GM18502 (cell line): Measurements from ENCODE around the gene CHD9NB.
A peak's percentile ranks its signal among the peaks of the same experiment; 100 is the strongest.
"Not testable (repeated sequence)": the region's sequence is repeated elsewhere in the genome, so short reads cannot be mapped to it uniquely, and the experiment has no call there.

Source experiments
- ATAC-seq: cut with Tn5 transposase; IDR thresholded peaks from one replicate; pipeline ENCODE4 v1.9.1; 2021; ENCODE audit warnings: mild to moderate bottlenecking; ENCODE audit not compliant: unreplicated experiment, poor library complexity

The CHD9NB gene

GRCh38 chr16:53084746-53085334, 32.1 kb upstream of the CHD9NB start:
- ATAC-seq, result no peak

DNA sequence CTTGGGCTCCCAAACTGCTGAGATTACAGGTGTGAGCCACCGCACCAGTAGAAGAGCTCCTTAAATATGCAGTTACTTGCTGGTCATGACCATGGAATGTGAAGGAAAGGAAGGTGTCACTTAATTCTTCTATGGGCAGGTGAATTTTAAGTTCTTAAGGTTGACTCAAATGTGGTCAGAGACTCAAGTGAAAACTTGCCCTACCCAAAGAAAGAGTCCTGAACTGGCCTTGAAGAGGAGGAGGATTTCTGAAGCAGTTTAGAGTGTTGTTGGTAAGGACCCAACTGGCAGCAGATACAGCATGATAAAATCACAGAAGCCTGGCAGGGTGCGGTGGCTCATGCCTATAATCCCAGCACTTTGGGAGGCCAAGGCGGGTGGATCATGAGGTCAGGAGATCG, 31.4 kb upstream of the CHD9NB start:
- ATAC-seq, result no peak

DNA sequence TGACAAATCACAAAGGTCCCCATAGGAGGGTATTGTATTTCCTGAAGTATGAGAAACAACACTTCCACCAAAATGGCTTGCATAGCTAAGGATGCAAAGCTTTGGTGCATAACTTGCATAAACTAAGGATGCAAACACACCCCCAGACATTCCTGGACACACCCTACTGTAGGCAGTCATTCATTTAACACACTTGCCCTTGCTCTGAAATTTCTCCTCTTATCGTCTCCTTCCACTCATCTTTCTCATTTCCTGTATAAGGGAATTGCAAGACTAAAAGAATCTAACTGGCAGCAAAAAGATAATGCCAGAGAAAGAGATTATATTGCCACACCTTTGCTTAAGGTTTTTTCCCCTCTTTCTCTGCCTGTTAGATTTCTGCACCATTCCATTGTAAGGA, 30.4 kb upstream of the CHD9NB start:
- ATAC-seq, result no peak

GRCh38 chr16:53082509-53082908, 29.8 kb upstream of the CHD9NB start:
- ATAC-seq, result no peak

DNA sequence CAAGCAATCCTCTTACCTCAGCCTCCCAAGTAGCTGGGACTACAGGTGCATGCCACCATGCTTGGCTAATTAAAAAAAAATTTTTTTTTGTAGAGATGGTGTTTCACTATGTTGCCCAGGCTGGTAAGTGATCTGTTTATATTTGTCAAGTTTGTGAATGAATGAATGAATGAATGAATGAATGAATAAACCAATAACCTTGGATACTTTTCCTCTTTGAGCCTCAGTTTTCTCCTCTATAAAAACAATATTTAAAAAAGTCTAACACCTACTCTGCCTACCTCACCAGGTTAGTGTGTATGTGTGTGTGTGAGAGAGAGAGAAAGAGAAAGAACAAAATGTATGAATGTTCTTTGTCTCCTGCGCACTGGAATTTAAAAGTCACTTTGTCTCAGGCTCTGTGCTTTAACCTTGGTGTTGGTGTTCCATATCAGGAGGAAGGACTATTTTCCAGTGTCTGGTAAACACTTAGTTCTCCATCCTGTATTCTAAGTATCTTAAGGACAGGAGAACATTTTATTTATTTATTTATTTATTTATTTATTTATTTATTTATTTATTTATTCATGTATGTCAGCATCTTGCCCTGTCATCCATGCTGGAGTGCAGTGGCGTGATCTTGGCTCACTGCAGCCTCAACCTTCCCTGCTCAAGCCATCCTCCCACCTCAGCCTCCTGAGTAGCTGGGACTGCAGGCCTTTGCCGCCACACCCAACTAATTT, 29.1 kb upstream of the CHD9NB start:
- no peak for ATAC-seq

DNA sequence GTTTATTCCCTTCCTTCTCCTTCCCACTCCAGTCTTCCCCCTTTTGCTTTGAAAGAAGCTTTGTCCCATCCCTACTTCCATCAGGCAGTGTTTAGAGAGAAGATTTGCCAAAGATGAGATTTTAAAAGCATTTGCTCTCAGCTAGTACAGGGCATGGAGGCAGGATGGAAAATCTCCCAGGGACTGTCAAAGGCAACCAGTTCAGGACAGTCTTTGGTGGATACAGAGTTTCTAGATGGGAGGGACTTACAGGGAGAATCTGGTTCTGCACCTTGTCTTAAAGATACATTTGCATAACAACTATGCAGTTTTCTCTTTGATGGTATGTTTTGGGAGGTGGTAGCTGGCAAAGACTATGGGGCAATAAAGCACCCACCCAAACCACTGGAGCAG, 28.3 kb upstream of the CHD9NB start:
- no peak for ATAC-seq

DNA sequence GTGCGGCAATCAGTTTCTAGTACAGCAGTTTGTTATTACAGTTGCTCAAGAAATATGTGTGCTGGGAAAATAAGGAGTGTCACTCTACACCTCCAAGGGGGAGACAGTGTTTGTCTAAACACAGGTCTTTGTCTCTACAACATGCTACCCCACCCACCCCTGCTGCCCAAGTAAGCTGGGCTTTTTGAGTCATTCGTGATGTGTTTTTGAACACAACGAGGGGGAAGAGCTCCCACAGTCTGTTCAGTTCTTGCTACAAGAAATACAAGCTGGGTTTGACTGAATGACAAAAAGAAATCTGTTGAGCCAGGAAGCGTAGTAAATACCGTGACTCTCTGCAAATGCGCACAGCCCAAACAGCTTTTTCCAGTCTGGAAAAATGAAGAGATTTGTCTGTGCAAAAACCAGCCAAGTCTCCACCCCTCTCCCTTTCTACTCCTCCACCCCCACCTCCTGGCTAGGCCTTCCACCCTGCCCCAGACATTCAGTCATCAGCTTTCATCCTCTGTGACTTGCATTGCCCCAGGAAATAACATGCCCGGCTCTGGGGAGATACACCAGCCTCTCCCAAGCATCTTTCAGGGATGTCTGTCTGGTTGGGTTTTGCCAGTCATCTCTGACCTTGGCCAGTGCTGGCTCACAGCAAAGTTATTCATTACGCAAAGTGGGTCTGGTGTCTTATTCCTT, 27.8 kb upstream of the CHD9NB start:
- no peak for ATAC-seq

DNA sequence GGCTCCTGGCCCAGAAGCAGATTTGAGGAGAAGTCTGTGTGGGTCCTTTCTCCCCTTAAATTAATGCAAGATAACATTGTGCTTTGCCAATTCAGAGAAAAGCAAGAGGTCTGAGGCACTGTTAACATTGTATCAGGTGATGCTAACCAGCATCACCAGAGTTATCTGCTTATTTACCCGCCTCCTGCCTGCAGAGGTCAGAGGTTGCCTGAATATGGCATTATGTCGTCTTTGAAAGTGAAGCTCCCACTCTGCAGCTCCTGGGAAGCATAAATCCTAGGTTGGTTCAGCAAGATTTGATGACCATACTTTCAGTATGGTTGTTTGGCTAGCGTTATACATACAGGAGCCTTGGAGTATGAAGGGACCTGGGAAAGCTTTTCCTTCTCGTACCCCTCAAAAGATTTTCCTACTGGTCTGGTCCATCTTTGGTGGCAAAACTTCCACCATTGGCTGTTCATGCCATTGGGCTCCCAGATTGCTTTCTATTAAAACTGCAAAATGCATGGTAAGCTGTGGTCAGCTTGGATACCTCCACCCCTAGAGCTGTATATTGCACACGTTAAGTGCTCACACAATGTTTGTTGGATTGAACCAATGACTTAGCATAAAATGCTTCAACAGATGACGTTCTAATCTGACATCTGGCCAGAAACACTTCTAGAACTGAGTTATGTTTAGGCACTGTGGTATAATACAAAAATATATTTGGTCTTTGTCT, 26.2 kb upstream of the CHD9NB start:
- ATAC-seq, result no peak

GRCh38 chr16:53078247-53078646, 25.6 kb upstream of the CHD9NB start:
- no peak for ATAC-seq

DNA sequence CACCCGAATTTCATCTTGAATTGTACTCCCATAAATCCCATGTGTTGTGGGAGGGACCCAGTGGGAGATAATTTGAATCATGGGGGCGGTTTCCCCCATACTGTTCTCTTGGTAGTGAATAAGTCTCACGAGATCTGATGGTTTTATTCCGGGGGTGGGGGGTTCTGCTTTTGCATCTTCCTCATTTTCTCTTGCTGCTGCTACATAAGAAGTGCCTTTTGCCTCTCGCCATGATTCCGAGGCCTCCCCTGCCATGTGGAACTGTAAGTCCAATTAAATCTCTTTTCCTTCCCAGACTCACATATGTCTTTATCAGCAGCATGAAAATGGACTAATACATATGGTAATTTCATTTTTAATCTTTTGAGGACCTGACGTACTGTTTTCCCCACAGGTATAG, 22.8 kb upstream of the CHD9NB start:
- not testable (repeated sequence) for ATAC-seq

GRCh38 chr16:53074296-53074695, 21.6 kb upstream of the CHD9NB start:
- not testable (repeated sequence) for ATAC-seq

DNA sequence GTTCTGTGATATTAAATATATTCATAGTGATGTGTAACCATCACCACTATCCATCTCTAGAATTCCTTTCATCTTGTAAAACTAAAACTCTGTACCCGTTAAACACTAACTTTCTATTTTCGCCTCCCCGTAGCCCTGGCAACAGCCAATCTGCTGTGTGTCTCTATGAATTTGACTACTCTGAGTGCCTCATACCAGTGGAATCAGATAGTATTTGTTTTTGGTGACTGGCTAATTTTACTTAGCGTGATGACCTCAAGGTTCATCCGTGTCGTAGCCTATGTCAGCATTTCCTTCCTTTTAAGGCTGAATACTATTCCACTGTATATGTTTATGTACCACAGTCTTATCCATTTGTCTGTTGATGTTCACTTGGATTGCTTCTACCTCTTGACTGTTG, 20.3 kb upstream of the CHD9NB start:
- ATAC-seq, result no peak

DNA sequence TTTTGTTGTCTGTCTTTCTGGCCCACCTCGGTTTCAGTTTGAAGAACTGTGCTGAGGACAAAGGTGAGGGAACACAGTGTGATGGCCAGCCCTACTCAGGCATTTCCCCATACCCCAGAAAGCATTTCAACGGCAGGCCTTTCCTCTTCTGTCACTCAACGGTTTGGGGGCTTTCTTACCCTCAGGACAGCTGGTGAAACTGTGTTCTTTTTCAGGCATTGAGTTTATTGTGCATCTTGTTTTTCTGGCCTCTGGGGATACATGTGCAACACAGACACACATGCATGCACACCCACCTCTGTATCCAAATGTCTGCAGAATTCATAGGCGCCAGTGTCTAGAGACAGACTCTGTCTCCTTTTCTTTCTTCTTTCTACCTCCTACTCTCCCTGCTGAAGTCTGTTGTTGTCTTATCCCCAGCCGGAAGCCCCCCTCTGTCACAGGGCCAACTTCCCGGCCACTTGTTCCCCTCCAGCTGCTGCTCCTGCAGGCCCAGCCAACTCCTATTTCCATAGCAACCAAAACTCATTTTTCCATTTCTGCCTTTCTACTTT, 19.1 kb upstream of the CHD9NB start:
- ATAC-seq, result peak; percentile 58

- ATAC-seq, result no peak
These were observed 17.1 kb upstream of the CHD9NB start for GRCh38 chr16:53069772-53070171.

GRCh38 chr16:53068423-53068833, 15.7 kb upstream of the CHD9NB start:
- peak; percentile 54 for ATAC-seq

GRCh38 chr16:53067675-53068074, 15.0 kb upstream of the CHD9NB start:
- ATAC-seq, result no peak

DNA sequence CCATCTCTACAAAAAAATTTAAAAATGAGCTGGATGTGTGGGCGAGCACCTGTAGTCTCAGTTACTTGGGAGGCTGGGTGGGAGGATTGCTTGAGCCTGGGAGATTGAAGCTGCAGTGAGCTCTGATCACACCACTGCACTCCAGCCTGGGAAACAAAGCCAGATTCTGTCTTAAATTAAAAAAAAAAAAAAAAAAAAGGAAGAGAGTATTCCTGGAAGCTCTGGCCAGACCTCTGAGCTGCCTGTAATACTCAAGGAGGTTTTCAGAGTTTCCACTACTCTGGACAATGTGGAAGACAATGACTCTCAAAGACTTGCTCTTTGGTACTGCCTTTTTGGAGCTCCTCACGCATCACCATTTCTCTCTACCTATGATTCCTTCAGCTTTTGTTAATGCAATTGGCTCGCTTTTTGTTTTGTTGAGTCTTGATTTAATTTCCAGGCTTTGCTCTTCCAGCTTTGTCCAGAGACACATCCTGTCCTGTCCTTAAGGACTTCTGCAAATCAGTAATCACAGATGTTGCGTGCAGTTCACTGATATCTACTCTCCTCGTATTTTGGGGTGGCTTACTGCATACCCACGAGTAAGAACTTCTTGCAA, 12.9 kb upstream of the CHD9NB start:
- no peak for ATAC-seq

- no peak for ATAC-seq
These were observed 11.4 kb upstream of the CHD9NB start for GRCh38 chr16:53064081-53064578.

DNA sequence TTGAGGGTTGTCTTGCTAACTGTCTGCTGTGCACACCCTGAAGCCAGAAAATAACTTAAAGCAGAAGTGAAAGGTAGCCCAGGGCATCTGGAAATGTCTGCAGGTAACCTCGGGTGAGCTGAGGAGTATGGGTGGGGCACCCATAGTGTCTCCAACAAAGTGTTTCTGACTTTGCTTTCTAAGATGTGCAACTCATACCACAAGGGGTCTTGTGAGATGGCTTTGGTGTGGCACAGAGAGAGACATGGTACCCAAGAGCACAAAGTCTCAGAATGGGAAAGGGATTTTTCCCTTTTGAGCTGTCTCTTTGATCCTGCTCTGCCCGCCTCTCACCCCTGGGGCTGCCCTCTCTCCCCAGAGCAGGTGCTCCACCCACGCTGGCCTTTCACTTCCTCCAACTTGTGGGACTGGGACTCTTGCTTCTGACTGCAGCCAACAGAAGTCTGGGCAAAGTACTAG, 9.0 kb upstream of the CHD9NB start:
- ATAC-seq, result peak; percentile 87

DNA sequence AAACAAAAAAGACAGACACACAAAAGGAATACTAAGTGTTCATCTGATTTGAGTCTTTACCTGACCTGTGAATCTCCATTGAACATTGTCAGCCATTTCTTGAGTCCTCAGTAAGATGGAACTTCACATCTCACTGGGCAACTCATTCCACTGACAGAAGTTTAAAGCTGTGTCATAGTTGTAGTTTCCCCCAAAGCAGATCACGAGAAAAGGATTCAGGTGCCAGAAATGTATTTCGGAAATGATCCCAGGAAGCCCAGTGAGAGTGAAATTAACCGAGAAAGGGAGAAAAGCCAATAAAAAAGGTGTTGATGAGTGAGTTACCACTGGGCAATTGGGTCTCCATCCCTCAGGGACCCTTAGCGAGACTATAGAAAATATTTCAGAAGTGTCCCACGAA, 8.6 kb upstream of the CHD9NB start:
- peak; percentile 25 for ATAC-seq
